ENCODE results near the gene CCND1.

CCND1 gene

DNA sequence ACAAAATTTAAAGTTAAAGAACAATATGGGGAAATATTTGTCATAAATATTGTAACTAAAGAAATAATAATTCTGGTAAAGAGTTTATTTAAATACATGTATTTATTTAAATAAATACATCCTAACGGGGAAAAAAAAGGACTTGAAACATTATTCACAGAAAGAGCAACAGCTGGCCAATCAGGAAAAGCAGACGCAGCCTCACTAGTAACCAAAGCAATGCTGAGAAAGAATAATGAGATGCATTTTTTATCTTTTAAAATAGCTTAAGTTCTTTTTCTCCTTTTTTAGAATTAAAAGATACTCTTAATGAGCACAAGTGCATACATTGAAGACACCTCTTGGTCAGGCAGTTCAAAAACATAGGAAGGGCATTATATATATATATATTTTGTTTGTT is 36.8 kb downstream of the CCND1 start:
- TF ChIP-seq, protein P1, sequence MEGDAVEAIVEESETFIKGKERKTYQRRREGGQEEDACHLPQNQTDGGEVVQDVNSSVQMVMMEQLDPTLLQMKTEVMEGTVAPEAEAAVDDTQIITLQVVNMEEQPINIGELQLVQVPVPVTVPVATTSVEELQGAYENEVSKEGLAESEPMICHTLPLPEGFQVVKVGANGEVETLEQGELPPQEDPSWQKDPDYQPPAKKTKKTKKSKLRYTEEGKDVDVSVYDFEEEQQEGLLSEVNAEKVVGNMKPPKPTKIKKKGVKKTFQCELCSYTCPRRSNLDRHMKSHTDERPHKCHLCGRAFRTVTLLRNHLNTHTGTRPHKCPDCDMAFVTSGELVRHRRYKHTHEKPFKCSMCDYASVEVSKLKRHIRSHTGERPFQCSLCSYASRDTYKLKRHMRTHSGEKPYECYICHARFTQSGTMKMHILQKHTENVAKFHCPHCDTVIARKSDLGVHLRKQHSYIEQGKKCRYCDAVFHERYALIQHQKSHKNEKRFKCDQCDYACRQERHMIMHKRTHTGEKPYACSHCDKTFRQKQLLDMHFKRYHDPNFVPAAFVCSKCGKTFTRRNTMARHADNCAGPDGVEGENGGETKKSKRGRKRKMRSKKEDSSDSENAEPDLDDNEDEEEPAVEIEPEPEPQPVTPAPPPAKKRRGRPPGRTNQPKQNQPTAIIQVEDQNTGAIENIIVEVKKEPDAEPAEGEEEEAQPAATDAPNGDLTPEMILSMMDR (IDR thresholded peaks at IDR 0.05): no peak
- Histone ChIP-seq H3K27me3 (peaks cover 45% of the 10 kb centered on the region), H3K9me3 (no peaks in the 10 kb centered on the region), H3K4me1 (ENCODE audit: control insufficient read depth in 1 of 2, insufficient read depth in 1 of 2, low read depth in 1 of 2, low read length in 1 of 2) (peaks cover 16% of the 10 kb centered on the region in 2 experiments), H3K4me3 (ENCODE audit: low read depth in 1 of 2, low read length in 1 of 2) (no peak overlapping the region), H3K27ac (no peak overlapping the region), H3K36me3 (peaks cover 5% of the 10 kb centered on the region)

DNA sequence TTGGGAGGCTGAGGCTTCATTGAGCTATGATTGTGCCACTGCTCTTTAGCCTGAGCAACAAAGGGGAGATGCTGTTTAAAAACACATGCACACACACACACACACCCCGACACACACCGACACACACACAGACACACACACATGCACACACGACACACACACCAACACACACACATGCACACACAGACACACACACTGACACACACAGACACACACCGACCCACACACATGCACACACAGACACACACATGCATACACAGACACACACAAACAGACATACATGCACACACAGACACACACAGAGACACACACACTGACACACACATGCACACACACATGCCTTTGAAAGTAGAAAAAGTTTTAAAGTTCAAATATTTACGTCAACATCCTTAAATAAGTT is 39.7 kb downstream of the CCND1 start:
- TF ChIP-seq, protein P1 (IDR thresholded peaks at IDR 0.05): no peak
- Histone ChIP-seq H3K27me3 (peaks cover 56% of the 10 kb centered on the region), H3K36me3 (no peaks in the 10 kb centered on the region), H3K9me3 (no peaks in the 10 kb centered on the region), H3K4me1 (ENCODE audit: control insufficient read depth in 1 of 2, insufficient read depth in 1 of 2, low read depth in 1 of 2, low read length in 1 of 2) (peaks cover under 1 to 2% of the 10 kb centered on the region in 2 experiments), H3K4me3 (ENCODE audit: low read depth in 1 of 2, low read length in 1 of 2) (no peak overlapping the region), H3K27ac (no peak overlapping the region)

DNA sequence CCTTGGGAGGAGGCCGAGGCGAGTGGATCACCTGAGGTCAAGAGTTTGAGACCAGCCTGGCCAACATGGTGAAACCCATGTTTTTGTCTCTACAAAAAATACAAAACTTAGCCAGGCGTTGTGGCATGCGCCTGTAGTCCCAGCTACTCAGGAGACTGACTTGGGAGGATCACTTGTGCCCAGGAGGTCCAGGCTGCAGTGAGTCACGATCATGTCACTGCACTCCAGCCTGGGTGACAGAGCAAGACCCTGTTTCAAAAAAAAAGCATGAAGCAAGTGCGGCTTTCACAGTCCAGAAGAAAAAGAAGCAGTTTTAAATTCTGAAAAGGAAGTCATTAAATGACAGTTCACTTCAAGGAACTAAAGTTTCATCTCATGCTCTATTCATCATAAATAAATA is 41.3 kb downstream of the CCND1 start:
- Histone ChIP-seq H3K27ac (no peak overlapping the region), H3K9me3 (no peaks in the 10 kb centered on the region), H3K36me3 (no peaks in the 10 kb centered on the region), H3K4me1 (ENCODE audit: control insufficient read depth in 1 of 2, insufficient read depth in 1 of 2, low read depth in 1 of 2, low read length in 1 of 2) (no peaks in the 10 kb centered on the region), H3K27me3 (peaks cover 59% of the 10 kb centered on the region), H3K4me3 (ENCODE audit: low read depth in 1 of 2, low read length in 1 of 2) (no peak overlapping the region)
- TF ChIP-seq, protein P1 (IDR thresholded peaks at IDR 0.05): no peak

DNA sequence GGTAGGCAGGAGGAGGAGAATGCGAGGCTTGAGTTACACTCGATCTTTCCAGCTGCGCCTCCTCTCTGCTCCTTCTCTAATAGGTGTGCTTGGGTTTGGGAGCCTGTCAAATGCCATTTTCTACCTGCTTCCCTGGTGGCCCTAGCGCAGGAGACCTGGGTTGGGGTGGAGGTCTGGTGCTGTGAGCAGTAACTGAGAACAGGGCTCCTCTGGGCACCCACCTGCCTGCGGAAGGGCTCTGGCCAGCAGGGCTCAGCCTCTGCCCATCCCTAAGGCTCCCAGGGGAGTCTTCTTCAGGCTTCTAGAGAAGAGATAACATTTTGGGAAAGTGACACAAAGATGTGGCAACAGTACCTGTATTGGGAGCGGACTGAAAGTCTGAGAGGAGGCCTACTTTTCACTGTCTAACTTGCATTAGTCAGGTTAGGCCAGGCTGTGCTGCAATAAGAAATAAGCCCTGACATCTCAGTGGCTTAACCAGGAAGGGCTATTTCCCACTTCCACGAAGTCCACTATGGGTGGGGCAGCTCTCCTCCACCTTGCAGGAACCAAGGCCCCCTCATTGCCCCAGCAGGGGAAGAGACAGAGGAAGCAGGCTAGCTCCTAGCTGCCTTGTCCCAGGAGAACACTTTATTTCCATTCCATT is 41.8 kb downstream of the CCND1 start:
- peaks cover 59% of the 10 kb centered on the region for H3K27me3 ChIP-seq
- TF ChIP-seq, protein P1 (IDR thresholded peaks at IDR 0.05): no peak
- no peaks in the 10 kb centered on the region for H3K36me3 ChIP-seq
- no peak overlapping the region for H3K27ac ChIP-seq
- no peak overlapping the region for H3K4me3 ChIP-seq (ENCODE audit: low read depth in 1 of 2, low read length in 1 of 2)
- no peaks in the 10 kb centered on the region for H3K9me3 ChIP-seq
- no peaks in the 10 kb centered on the region for H3K4me1 ChIP-seq (ENCODE audit: control insufficient read depth in 1 of 2, insufficient read depth in 1 of 2, low read depth in 1 of 2, low read length in 1 of 2)

DNA sequence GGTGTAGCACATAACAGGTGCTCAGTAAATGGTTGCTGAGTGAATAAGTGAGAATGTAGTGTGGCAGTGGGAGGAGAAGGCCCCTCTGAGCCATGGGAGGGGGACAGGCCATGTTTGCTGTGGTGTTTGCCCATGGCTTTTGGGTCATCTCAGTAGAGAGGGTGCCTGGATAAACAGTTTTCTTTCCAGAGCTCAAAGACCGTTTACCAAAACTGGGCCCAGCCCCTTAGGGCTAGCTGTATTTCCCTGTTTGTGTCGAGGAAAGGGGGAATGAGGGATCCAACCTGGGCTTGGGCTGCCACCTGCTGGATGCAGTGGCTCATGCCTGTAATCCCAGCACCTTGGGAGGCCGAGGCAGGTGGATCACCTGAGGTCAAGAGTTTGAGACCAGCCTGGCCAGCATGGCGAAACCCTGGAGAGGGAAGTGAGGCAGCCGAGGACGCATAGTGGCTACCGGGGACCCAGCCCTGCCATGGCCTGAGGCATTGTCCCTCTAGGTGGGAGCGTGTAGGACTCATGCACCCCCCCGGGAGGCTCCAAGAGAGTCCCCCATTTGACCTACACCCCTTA is 42.9 kb downstream of the CCND1 start:
- H3K27me3 ChIP-seq: peaks cover 59% of the 10 kb centered on the region
- no peaks in the 10 kb centered on the region for H3K4me1 ChIP-seq (ENCODE audit: control insufficient read depth in 1 of 2, insufficient read depth in 1 of 2, low read depth in 1 of 2, low read length in 1 of 2)
- H3K4me3 ChIP-seq (ENCODE audit: low read depth in 1 of 2, low read length in 1 of 2): no peak overlapping the region
- TF ChIP-seq, protein P1 (IDR thresholded peaks at IDR 0.05): no peak
- no peak overlapping the region for H3K27ac ChIP-seq
- H3K9me3 ChIP-seq: no peaks in the 10 kb centered on the region
- H3K36me3 ChIP-seq: no peaks in the 10 kb centered on the region

All from neutrophil (primary cell).